ENCODE results near the gene CCT6A.
"Not testable (repeated sequence)": the region's sequence is repeated elsewhere in the genome, so short reads cannot be mapped to it uniquely, and the experiment has no call there.

CCT6A gene

DNA sequence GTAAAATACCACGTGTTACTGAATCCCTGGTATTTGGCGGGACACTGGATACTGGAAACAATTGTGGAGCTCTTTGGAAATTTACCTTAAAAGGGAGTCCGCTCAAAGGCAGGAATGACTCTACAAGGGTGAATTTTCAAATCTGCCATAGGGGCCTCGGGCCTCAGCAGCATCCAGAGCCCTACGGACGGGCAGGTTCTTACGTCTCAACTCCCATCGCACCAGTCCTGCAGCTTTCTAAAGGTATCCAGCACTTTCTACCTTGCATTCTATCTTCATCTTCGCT lies 569 bp upstream of the CCT6A start:
- in situ Hi-C loops (cut with MboI; ENCODE audit: low sequenced_read_pairs) = no loop called here

DNA sequence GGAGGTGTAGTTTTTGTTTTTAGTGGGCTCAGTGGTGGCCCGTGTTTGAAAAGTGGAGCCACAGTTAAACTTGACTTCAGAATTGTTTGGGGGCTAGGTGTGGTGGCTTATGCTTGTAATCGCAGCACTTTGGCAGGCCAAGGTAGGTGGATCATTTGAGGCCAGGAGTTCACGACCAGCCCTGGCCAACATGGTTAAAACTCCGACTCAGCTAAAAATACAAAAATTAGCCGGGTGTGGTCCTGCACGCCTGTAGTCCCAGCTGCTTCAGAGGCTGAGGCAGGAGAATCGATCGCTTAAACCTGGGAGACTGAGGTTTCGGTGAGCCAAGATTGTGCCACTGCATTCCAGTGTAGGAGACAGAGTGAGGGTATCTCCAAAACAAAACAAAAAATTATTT lies 1.8 kb downstream of the CCT6A start:
- in situ Hi-C loops (cut with MboI; ENCODE audit: low sequenced_read_pairs) = no loop called here

DNA sequence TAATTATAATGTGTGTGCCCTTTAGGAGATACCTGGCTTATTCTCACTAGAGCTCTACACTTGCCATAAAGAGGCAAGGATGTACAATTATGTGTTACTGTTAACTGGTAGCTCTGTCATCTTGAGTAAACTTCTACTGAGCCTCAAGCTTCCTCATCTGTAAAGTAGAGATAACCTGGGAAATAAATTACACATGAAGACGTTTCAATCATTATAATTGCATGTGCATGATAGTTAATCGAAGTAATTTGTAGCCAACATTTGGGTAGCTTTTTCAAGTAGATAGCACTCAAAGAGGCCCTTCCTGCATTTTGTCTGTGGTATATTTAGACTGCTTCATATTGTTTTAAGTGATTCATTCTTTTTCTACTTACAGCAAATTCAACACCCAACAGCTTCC lies 2.4 kb downstream of the CCT6A start:
- in situ Hi-C loops (cut with MboI; ENCODE audit: low sequenced_read_pairs) = no loop called here

DNA sequence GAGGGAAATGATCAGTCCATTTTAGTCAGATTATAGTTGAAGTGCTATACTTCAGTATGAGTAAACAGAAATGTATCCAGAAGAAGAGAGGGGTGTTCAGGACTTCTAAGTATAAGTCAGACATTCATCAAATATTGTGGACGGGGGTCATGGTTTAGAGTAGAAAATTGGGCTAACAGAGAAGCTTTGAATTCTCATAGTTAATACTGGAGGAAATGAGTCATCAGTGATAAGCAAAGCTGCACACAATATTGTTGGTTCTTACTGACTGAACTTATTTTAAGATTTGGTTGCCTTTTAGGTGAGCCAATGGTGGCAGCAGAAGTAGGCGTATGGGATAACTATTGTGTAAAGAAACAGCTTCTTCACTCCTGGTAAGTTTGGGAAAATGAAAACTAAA lies 10.8 kb downstream of the CCT6A start:
- in situ Hi-C loops (cut with MboI; ENCODE audit: low sequenced_read_pairs) = no loop called here

DNA sequence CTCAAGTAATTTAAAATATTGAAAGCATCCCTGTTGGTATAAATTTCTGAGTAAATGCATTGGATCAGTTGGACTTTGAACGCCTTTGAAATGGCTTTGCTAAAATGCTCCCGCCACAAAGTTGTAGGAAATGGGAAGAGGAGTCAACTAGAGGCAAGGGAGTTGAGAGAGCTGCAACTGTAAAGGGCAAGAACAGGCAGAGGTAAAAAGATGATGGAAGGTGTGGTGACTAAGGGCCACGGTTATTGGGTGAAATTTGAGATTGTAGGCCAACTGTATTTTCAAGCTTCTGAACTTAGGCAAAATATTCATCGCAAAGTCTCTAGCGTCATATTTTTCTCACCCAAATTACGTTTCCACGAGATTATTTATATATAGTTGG lies 11.9 kb downstream of the CCT6A start:
- in situ Hi-C loops (cut with MboI; ENCODE audit: low sequenced_read_pairs) = no loop called here

DNA sequence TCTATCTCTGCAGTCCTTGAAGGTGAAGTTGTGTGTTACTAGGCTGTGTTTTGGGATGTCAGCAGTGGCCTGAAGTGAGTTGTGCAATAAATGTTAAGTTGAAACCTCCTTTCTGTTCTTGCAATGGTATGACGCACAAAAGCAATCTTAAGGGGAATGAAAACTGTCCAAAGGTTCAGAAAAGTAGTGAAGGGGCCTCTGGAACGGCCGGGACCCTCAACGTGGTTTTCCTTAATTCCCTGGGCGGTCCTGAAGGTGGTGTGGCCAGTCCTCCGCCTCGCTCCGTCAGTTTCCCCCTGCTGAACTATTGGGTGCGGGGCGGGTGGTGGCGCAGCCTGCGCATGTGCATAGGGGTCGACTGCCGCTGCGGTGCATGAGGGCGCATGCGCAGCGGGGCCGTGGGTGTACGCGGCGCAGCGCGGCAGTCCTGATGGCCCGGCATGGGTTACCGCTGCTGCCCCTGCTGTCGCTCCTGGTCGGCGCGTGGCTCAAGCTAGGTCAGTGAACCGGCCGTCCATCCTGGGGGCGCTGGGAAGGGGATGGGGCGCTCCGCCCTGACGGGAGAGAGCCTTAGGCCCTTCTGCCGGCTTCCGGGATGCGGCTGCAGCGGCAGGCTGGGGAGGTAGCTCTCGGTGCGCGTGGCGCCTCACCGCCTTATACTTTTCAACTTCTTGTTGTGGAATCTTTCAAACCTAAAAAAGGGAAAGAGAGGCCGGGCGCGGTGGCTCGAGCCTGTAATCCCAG lies 12.5 kb downstream of the CCT6A start, which contains the start of gene SUMF2:
SUMF2 (plus strand) TSS at position 405 of the 744 bp plus-strand sequence; CDS start at position 431, 26 bp downstream.
- in situ Hi-C loops (cut with MboI; ENCODE audit: low sequenced_read_pairs) = no loop called here

DNA sequence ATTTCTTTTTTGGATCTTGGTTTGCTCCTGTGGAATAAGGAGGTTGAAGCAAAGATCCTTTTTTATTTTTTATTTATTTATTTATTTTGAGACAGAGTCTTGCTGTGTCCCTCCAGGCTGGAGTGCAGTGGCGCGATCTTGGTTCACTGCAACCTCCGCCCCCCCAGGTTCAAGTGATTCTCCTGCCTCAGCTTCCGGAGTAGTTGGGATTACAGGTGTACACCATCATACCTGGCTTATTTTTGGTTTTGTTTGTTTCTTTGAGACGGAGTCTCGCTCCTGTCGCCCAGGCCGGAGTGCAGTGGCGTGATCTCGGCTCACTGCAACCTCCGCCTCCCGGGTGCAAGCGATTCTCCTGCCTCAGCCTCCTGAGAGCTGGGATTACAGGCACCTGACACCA lies 14.8 kb downstream of the CCT6A start:
- in situ Hi-C loops (cut with MboI; ENCODE audit: low sequenced_read_pairs) = not testable (repeated sequence)

DNA sequence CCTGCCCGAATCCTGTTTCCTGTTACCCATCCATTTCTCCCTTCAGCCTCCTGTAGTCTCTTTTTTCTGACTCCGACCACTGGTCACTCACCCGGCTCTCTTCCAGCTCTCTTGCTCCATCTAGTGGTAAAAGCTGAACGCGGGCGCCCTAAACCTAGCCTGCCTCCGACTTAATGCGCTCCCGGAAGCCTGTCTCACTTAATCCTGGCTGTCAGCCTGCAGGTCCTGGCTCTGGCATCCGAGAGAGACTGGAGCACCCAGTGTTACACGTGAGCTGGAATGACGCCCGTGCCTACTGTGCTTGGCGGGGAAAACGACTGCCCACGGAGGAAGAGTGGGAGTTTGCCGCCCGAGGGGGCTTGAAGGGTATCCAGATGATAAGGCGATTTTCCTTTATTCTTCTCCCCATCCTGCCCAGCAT lies 22.8 kb downstream of the CCT6A start:
- in situ Hi-C loops (cut with MboI; ENCODE audit: low sequenced_read_pairs) = loop anchor here (10.0 kb wide), 1 partner anchor 70 kb away; no protein-coding TSS in a partner anchor

DNA sequence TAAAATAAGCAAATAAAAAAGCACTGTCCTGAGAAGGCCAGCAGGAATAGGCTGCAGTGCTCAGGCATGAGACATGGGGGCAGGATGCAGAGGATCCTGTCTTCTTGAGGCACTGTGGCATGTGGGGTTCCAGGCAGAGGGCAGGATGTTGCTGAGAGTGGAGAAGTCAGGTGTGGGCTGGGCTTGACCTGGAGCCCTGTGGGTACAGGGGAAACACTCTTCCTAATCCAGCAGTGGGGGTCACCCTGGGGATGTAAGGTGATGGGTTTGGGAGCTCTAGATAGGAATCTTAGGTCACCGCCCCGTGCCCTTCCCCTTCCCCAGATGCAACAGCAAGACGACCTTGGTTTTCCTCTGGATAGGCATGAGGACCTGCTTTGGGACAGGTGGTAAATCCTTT lies 26.1 kb downstream of the CCT6A start:
- in situ Hi-C loops (cut with MboI; ENCODE audit: low sequenced_read_pairs) = loop anchor here (10.0 kb wide), 1 partner anchor 73 kb away; no protein-coding TSS in a partner anchor

DNA sequence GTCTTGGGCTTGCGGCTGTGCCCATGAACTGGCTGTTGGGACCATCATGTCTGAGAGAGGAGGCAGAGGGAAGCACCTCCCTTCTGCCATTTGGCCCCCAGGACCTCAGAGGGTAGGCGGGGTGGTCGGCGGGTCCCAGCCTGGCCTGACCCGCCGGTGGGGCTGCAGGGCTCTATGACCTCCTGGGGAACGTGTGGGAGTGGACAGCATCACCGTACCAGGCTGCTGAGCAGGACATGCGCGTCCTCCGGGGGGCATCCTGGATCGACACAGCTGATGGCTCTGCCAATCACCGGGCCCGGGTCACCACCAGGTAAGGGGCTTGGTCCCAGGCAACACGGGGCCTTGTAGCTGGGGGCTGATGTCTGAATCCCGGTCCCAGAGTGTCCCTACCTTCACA lies 26.6 kb downstream of the CCT6A start:
- in situ Hi-C loops (cut with MboI; ENCODE audit: low sequenced_read_pairs) = loop anchor here (10.0 kb wide), 1 partner anchor 73 kb away; no protein-coding TSS in a partner anchor

DNA sequence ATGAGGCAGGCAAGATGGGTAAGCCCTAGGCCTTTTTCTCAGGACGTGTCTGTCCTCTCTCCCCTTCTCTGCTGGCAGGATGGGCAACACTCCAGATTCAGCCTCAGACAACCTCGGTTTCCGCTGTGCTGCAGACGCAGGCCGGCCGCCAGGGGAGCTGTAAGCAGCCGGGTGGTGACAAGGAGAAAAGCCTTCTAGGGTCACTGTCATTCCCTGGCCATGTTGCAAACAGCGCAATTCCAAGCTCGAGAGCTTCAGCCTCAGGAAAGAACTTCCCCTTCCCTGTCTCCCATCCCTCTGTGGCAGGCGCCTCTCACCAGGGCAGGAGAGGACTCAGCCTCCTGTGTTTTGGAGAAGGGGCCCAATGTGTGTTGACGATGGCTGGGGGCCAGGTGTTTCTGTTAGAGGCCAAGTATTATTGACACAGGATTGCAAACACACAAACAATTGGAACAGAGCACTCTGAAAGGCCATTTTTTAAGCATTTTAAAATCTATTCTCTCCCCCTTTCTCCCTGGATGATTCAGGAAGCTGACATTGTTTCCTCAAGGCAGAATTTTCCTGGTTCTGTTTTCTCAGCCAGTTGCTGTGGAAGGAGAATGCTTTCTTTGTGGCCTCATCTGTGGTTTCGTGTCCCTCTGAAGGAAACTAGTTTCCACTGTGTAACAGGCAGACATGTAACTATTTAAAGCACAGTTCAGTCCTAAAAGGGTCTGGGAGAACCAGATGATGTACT lies 28.1 kb downstream of the CCT6A start:
- in situ Hi-C loops (cut with MboI; ENCODE audit: low sequenced_read_pairs) = loop anchor here (10.0 kb wide), 1 partner anchor 75 kb away; no protein-coding TSS in a partner anchor

DNA sequence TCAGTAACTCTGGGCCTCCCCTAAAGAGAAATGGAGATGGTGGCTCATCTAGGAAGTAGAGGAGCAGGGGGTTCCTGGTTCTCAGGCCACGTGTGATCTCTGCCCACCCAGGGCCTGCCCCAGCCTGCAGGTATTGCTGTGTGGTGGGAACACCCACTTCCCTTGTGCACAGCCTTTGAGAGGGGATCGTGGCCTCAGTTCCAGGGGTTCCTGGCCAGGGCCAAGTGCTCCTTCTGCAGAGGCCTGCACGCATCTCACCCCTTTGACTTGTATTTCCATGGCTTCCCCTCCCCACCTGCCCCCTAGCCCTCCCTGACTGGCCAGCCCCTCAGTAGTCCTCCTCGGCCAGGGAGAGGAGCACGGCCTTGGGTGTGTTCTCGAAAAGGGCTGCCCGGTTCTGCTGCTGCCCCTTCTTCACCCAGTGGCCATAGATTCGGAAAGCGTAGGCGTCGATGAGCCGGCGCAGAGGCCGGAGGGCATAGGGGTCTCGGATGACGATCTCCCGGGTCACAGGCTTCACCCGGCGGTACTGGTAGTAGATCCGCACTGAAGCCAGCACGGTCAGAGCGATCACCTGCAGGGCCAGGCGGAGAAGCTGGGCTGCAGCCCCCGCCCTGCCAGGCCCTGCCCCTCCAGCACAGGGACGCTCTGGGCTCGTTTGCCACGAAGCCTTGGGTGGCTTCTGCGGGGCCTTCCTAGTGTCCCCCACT lies 29.3 kb downstream of the CCT6A start:
- in situ Hi-C loops (cut with MboI; ENCODE audit: low sequenced_read_pairs) = not testable (repeated sequence)

DNA sequence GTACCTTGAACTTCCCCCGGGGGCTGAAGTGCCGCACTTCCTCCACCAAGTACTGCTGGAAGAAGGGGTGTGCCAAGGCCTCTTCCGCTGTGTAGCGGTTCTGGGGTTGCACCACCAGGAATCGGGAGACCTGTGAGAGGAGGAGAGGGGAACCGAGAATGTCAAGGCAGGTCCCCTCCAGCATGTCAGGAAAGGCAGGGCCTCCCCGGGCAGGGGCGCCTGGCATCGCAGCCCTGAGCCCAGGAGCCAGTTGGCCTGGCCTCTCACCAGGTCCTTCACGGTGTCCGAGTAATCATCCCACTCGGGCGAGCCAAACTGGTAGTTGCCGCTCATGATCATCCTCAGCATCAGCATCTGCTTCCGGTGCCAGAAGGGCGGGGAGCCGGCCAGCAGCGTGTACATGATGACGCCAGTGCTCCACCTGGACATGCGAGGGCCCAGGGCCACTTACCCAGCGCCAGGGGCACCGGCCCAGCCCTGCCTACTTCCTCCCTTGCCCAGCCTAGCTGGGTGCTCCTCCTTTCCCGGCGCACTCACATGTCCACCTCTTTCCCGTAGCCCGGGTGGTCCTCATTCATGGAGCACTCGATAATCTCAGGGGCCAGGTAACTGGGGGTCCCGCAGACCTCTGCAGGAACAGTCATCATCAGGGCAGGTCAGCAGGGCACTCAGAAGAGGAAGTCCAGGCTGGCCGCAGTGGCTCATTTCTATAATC lies 30.2 kb downstream of the CCT6A start:
- in situ Hi-C loops (cut with MboI; ENCODE audit: low sequenced_read_pairs) = no loop called here

DNA sequence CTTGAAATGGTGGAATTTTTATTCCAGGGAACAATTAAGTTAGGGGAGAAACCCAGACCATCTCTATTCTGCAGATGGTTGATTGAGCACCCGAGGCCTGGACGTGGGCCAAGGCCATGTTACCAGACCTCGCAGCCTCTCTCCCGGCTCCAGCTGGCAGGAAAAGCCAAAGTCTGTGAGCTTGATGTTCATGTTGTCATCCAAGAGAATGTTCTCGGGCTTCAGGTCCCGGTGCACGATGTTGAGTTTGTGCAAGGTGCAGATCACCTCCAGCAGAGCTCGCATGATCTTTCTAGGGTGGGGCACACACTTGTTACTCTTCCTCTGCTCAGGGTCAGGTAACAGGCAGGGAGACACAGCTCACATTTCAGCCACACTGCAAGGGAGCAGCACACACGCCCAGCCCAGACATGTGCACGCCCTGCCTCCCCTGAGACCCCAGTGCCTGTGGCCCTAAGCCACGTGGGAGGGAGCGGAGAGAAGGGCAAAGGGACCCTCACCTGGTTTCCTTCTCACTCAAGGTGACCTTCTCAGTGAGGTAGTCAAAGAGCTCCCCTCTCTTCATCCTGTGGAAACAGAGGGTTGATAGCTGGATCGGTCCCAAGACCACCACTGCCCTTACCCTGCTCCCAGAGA lies 31.7 kb downstream of the CCT6A start:
- in situ Hi-C loops (cut with MboI; ENCODE audit: low sequenced_read_pairs) = no loop called here

DNA sequence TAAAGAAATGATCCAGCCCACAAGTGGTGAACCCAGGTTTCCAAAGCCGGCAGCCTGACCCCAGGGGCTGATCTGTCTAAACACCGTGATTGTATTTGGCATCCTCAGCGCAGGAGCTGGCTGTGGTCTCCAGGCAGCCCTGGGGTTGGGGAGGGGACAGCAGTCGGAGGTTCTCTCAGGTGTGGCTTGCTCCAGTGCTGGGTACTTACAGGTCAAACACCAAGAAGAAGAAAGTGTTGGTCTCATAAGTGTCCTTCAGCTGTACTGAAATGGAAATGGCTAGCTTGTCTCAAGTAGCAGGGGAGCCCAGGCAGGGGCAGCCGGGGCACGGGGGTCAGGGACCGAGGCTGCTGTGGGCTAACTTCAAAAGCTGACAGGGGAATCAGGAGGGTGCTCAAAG lies 35.2 kb downstream of the CCT6A start:
- in situ Hi-C loops (cut with MboI; ENCODE audit: low sequenced_read_pairs) = no loop called here

DNA sequence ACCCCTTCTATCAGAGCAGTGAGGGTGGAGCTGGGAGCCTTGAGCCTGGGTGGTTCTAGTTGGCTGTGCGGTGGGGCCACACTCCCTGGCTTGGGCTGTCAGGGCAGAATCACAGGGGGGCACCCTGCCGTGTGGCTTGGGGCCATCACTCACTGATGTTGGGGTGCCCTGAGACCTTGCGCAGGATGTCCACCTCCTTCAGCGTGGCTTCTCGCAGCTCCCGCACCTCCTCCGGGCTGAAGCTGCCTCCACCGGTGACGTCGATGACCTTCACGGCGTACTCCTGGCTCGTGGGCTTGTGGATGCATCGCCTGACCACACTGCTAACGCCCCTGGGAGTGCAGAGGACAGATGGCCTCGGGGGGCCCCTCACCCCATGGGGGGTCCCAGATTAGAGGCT lies 35.9 kb downstream of the CCT6A start:
- in situ Hi-C loops (cut with MboI; ENCODE audit: low sequenced_read_pairs) = no loop called here

DNA sequence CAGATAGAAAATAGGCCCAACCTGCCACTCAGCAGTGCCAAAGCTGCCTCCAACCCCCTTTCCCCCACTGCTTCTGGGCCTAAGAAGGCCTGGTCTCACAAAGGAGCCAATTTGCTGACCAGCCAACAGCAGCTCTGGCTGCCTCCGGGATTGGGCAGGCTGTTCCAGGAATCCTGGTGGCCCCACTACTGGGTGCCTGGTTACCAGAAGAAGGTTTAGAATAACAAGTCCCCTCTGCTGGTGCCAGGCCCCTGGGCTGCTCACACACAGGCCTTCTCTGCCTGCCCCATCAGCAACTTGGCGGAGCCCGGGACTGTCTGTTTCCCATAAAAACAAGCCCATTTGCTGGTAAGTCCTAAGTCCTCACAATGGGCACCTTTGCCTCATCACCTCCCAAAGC lies 40.0 kb downstream of the CCT6A start:
- in situ Hi-C loops (cut with MboI; ENCODE audit: low sequenced_read_pairs) = no loop called here

DNA sequence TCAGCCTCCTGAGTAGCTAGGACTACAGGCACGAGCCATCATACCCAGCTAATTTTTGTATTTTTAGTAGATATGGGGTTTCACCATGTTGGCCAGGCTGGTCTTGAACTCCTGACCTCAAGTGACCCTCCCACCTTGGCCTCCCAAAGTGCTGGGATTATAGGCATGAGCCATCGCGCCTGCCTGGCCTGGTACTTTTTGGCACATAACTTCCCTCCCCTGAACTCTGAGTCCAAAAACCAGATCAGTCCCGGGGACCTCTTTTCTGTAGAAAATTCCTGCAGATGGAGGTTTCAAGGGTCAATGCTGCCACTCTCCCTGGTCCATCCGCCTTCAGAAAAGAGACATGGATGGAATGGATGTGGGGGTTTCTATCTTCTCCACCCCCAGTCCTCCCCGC lies 40.8 kb downstream of the CCT6A start:
- in situ Hi-C loops (cut with MboI; ENCODE audit: low sequenced_read_pairs) = not testable (repeated sequence)

DNA sequence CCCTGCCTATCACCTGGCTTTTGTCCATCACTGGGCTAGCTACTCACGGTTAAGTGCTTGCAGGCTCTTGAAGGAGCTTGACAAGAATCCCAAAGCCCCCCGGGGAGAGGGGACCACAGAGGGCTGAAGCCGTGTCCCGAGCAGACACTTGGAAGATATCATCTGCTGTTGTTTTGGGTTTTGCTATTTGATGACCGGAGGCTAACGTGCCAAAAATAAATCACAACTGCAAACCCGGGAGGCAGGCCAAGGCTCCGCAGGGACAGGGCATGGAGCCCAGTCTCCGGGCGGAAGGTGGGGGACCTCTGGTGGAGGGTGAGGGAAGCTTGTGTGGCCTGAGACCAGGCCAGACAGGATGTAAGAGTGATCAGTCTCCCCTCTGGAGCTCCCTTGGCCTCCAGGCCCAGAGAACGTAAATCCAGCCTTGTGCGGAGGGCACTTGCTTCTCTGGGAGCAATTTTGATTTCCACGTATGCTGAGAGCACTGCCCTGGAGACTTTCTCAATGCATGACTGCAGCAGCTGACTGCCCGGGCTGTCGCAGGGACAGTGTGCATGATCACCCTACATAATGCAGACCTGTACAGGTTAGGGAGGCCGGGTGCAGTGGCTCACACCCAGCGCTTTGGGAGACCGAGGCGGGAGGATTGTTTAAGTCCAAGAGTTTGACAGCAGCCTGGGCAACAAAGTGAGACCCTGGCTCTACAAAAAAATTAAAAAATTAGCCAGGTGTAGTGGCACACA lies 41.4 kb downstream of the CCT6A start, which contains the start of gene PHKG1:
PHKG1 (minus strand) TSS at position 164 of the 743 bp plus-strand sequence. CDS start 4,011 bp downstream, outside the sequence.
- in situ Hi-C loops (cut with MboI; ENCODE audit: low sequenced_read_pairs) = no loop called here

DNA sequence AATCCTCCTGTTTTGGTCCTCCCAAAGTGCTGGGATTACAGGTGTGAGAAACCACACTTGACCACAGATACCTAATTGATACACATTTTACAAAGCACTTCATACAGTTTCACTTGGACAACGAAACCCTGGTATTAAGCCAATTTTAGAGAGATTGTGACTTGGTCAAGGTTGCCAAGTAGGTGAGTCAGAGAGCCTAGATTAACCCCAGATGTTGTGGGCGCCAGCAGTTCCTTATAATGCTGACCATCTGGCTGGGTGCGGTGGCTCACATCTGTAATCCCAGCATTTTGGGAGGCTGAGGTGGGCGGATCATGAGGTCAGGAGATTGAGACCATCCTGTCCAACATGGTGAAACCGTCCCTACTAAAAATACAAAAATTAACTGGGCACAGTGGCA lies 46.1 kb downstream of the CCT6A start:
- in situ Hi-C loops (cut with MboI; ENCODE audit: low sequenced_read_pairs) = no loop called here
